Measurements from ENCODE around the gene MAP3K10.
A peak's percentile ranks its signal among the peaks of the same experiment; 100 is the strongest.
"Not testable (repeated sequence)": the region's sequence is repeated elsewhere in the genome, so short reads cannot be mapped to it uniquely, and the experiment has no call there.

MAP3K10 gene

GRCh38 chr19:40217934-40218890, 27.0 kb downstream of the MAP3K10 start, which contains the start of gene TTC9B:
TTC9B (minus strand) TSS chr19:40218384; CDS start chr19:40218381, 3 bp downstream.
- no peak for DNase-seq

GRCh38 chr19:40219029-40219428, 27.8 kb downstream of the MAP3K10 start:
- DNase-seq, result not testable (repeated sequence)

GRCh38 chr19:40219721-40220276, 28.6 kb downstream of the MAP3K10 start:
- DNase-seq, result no peak

DNA sequence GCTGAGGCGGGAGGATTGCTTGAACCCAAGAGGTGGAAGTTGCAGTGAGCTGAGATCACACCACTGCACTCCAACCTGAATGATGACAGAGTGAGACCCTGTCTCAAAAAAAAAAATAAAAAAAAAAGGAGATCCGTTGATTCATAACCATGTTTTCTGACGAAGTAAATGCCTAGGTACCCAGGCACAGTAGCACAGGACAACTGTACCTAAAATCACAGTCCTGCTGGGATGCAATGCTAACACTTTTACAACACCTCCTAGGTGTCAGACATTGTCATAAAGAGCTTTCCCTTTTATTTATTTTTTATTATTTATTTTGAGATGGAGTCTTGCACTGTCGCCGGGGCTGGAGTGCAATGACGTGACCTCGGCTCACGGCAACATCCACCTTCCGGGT, 29.4 kb downstream of the MAP3K10 start:
- DNase-seq, result no peak

DNA sequence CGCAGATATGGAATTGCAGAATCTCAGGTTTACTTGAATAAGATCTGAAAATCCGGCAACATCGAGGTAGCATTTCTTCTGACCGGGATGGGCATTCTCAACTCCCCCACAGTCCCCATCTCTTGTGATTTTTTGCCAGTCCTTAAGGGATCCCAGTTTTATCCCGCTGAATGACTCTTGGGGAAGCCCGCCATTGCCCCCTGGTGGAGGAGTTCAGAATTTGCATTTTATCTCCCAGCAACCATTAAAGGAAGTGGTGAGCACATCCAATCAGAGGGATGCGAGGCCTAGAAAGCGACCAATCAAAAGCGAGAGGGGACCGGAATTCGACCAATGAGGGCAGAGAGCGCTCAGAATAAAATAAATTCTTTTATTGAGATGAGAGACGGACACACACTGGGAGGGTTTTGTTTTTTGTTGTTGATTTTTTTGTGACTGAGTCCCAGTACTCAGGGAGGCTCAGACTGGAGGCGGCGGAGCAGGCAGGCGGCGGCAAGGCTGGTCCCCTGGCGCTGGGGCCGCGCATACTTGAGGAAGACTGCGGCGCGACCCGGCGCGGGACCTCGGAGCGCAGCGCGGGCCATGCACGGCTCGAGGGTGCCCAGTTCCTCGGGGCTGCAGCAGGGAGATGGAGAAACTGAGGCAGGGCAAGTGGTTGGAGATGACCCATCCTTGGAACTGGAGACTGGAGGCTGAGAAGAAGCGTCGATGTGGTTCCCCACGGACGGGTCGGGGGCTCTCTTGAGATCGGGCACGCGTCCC, 30.8 kb downstream of the MAP3K10 start:
- DNase-seq, result peak; percentile 70

DNA sequence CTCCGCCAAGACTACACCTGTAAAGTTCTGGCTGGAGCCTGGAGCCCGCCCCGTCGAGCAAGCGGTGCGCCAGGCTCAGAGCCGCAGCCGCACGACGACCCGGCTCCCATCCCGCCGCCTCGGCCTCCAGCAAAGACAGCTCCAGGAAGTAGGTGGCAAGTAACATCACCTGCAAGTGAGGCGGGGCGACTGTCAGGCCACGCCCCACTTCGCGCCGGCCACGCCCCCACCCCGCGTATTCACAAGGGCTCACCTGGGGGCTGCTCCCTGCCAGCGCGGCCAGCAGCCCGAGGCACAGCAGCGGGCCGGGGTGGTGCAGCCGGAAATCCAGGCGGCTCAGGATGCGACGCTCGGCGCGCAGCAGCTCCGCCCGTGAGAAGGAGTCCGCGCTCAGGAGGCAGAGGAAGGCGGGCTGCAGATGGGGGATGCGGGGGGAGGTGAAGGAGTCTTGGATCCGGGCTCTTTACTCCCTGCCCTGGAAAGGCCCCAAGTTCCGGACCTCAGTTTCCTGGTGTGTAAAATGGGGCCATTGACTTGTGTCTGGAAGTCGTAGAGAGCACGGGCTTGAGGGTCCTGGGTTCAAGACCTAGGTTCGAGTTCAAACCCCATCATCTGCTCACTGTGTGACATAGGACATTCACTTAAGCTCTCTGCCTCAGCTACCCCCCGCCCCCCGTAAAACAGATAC, 32.1 kb downstream of the MAP3K10 start:
- no peak for DNase-seq

DNA sequence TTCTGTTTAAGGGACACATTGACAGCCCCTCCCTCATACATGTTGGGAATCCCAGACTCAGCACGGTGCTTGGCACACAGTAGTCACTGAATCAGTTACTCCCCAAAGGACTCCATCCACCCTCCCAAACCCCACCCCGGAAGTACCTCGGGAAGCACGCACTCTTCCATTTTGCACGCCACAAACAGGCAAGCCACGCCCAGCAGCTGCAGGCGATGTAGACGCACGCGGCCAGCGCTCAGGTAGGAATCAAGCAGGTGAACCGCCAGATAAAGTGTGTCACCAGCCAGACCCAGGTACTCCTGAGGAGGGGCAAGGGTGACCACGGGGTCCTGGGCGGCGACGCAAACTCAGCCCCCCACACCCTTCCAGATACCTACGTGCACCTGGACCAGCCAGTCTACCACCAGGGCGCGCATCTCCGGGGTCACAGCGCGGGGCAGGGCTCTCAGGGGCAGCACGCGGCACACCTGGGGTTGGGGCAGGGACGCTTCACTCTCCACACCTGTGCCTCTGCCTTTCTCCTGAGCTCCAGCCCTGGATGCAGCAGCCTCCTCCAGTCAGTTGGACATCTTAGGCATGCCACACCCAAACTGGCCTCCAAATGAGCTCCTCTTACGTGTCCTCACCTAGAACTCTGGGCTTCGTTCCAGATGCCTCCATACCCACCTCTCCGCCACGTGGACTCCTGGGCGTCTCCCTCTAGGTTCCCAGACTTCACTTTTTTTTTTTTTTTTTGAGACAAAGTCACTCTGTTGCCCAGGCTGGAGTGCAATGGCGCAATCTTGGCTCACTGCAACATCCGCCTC, 33.3 kb downstream of the MAP3K10 start:
- DNase-seq, result no peak

GRCh38 chr19:40225440-40226305, 34.4 kb downstream of the MAP3K10 start:
- DNase-seq, result no peak

- no peak for DNase-seq
These were observed 37.1 kb downstream of the MAP3K10 start for GRCh38 chr19:40228346-40228745.

DNA sequence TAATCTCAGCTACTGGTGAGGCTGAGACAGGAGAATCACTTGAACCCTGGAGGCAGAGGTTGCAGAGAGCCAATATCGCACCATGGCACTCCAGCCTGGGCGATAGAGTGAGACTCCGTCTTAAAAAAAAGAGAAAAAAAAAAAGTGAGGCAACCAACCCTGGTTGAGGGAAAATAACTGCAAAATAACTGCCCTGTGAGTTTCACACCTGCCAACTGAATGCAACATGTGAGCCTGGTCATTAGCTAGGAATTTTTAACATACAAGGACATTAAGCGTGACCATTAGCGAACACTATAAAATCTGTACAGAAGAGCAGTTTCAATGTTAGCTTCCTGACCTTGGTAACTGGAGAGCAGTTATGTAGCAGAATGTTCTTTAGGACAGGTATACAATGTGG, 37.6 kb downstream of the MAP3K10 start:
- DNase-seq, result no peak

DNA sequence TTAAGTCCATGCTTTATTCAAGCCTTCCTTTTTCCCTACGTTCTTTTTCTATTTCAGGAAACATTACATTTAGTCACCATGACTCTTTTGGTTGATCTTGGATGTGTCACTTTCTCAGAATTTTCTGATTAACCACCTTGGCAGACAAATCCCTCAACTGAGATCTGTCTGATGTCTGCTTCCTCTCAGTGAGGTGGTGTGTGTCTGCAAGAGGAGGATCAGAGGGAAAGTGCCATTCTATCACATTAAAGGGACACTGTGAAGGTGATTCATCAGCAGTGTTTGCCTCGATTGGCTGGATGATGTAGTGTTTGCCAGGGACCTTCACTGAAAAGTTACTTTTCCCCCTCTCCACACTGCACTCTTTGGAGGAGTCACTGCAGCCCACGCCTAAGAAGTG, 38.3 kb downstream of the MAP3K10 start:
- DNase-seq, result no peak

DNA sequence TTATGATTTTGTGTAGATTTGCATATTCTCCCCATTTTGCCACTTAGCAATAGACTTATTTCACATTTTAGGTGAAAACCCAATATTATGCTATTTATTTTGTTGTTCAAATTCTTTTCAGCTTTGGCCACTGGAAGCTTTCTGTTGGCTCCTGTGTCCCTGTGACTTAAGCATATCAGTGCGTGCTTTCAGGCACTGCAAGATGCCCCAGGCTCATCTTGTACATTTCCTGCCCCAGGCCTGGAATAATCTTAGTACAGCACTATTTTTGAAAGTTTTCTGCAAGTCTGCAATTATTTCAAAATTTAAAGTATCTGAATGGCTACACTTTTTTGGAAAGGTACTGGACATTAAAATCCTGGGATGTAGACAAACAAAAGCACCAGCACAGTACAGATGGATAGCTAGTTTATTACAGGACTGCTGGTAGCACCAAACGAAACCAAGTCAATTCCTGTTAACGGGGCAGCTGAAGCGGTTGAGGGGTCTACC, 38.7 kb downstream of the MAP3K10 start:
- DNase-seq, result no peak

DNA sequence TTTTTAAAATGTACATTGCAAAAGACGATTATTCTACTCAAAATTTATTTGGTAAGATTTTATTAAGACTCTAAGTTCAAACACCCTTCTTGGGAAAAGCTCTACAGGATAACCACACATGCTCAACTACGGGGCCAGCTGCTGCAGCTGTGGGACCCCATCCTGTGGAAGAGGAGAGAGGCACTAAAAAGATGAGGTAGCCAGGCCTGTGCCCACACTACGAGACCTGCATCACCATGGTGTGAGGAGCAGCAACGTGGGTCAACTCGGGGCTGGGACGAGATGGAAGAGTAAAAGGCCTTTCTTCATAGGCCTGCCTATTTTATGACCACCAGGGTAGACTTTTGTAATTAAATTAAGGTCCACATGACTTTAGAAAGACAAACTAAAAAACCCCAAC, 39.8 kb downstream of the MAP3K10 start:
- DNase-seq, result no peak

DNA sequence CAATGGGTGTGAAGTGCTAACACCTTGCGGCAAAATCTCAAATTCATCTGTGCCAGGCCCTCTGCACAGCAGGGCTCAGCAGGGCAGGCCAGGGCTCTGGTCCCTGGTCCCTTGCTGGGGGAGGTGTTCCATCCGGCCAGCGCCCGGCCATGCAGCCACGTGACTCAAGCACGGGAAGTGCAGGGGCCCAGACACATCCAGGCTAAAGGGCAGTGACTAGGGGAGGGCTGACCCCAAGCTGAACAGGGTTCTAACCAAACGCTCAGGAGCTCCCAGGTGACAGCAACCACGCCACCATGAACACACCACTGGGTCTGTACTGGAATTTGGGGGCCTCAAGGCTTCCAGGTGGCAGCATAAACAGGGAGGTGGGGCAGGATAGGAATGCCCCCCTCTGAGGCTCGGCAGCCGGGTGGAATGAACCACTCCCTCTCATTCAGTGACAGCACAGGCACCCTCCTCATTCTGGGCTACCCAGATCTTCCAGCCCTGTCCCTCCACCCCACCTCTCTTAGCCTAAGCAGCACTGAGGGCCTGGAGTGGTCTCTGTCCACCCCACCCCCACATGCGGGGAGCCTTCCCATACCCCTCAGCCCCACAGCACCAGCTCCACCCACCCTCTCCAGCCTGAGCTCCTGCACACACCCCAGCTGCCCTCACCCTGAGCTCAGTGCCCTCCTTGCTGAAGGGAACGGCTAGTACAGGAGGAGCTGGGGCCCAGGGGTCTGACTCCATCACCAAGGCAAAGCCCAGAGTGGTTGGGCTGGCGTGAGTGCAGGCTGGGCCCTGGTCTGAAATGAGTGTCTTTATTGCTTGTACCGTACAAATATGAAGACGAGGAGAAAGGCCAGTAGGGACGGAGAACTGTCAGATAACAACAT, 40.6 kb downstream of the MAP3K10 start:
- no peak for DNase-seq

DNA sequence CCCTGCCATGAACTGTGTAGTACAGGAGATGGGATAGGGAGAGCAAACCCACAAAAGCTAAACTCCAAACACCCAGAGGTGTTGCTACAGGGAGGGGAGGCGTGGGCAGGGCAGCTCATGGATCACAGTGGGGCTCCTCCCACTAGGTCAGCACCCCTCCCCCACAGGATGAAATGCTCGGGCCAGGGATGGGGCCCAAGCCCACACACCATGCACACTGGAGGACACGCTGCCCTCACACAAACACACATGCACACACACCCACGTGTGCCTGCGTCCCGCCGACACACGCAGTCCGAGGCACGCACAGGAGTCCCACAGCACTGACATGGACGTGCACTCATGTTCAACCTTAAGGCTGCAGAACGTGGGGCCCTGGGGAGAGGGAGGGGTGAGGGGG, 41.3 kb downstream of the MAP3K10 start:
- DNase-seq, result no peak

GRCh38 chr19:40232949-40233810, 42.0 kb downstream of the MAP3K10 start:
- DNase-seq, result no peak

DNA sequence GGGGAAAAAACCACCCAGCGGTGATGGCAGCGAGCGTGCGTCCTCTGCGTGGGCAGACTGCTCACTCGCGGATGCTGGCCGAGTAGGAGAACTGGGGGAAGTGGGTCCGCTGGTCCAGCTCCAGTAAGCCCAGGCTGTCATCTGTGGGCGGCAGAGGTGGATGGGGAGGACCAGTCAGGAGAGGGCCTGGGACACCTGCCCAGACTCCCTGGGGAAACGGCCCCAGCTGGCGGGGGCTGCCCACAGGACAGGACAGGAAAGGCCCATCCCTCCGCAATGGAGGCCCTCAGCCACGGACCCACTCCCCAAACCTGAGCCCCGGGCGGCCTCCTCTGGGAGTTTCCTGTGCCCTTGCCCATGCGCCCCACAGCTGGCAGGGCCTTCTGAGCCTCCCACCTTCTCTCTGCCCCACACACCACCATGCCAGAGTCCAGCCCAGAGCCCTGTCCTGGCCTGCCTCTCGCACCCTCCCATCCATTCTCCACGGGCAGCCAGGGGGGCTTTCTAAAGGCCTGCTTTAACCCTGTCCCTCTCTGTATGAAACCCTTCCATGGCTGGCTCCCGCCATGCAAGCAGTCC, 42.7 kb downstream of the MAP3K10 start:
- no peak for DNase-seq
